Hypothalamus (tissue), 51 donors: Measurements from ENCODE around the gene PNPT1.
"Not testable (repeated sequence)": the region's sequence is repeated elsewhere in the genome, so short reads cannot be mapped to it uniquely, and the experiment has no call there.

Source experiments
- DNase-seq, 51 donors: peaks; one replicate each; lab custom pipeline; 2025; lab: John Stamatoyannopoulos, UW

Gene PNPT1

DNA sequence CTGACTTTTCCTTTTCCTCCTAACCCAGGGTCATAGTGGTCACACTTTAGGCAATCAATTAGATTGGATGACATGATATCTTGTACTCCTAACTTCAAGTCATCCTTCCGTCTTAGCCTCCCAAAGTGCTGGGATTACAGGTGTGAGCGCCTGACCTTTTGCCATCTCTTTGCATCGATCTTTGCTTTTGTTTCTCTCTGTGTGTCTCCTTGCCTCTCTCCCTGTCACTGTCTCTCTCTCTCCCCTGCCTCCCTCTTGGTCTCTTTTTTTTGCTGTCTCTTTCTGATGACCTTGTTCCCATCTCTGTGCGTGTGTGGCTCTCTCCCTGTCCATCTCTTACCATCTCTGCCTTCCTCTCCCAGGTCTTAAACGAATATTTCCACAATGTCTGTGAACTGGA is 904 bp downstream of the PNPT1 start:
- DNase-seq: not testable (repeated sequence)

DNA sequence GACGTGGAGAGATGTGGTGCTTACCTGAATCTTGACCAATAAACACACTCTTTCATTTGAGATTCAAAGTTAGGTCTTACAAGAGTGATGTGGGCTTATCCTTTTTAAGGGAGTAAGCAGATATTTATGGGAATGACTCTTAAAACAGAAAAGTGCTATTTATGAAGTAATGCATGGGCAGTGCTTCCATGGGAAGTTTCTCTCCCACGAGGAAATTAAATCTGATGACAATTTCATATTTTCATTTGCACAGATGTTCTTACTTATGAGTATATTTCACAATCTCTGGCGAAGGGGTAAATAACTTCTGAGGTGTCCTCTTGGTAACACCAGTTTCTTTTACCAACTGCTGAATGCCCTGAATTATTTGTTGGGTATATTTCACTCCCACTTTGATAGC is 21.0 kb downstream of the PNPT1 start:
- DNase-seq: no peak

GRCh38 chr2:55668956-55669355 is 24.7 kb downstream of the PNPT1 start:
- DNase-seq: no peak

- no peak for DNase-seq
Observed at GRCh38 chr2:55653255-55653654, 40.4 kb downstream of the PNPT1 start.

- no peak for DNase-seq
Observed at GRCh38 chr2:55649211-55649610, 44.4 kb downstream of the PNPT1 start.

DNA sequence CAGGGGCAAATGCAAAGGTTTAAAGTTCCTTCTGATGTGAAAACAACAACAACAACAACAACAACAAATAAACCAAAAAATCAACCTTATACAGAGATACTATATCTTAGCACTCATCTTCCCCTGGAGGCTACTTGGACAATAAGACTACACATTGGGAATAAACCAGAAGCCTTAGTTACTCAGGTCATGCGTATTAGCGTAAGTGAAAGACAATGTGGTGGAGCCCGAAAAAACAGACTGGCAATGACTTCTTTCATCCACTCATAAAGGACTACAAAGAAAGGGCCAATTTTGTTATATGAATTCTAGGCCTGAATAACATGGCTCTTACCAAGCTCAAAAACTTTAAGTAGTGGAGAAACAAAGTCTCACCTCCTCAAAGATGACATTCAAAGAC is 56.8 kb downstream of the PNPT1 start:
- no peak for DNase-seq

DNA sequence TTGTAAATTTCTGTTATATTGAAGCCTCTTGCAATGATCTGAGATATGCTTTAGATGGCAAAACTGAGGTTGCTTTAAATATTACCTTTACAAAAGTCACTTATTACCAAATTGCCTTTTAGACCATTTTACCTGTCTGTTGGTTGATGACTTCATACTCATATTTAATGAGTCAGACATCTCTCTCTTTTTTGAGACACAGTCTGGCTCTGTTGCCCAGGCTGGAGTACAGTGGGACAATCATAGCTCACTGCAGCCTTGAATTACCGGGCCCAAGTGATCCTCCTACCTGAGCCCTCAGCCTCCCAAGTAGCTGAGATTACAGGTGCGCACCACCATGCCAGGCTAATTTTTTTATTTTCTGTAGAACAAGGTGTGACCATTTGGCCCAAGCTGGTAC is 64.7 kb downstream of the PNPT1 start:
- no peak for DNase-seq

GRCh38 chr2:55627915-55628314 is 65.7 kb downstream of the PNPT1 start:
- DNase-seq: no peak

- no peak for DNase-seq
Observed at GRCh38 chr2:55621802-55622201, 71.8 kb downstream of the PNPT1 start.

DNA sequence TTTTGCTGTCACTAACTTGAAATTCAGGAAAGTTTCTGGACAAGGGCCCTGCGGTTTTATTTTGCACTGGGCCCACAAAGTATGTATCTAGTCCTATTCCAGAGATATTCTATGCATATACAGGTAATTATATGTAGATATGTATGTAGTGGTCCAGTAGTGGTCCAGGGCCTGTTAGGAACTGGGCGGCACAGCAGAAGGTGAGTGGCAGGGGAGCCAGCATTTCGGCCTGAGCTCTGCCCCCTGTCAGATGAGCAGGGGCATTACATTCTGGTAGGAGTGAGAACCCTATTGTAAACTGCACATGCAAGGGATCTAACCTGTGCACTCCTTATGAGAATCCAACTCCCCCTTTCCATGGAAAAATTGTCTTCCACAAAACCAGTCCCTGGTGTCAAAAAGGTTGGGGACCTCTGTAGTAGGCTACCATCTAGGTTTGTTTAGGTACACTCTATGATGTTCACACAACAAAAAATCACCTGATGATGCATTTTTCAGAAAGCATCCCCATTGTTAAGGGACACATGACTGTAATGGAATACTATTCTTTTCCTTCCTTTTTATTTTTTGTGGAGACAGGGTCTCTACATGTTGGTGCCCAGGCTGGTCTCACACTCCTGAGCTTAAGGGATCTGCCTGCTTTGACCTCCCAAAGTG is 73.4 kb downstream of the PNPT1 start:
- no peak for DNase-seq

GRCh38 chr2:55618275-55619055 is 75.2 kb downstream of the PNPT1 start:
- DNase-seq: peak in 41 of 51 donors; percentile 9 to 84 (median 41)

DNA sequence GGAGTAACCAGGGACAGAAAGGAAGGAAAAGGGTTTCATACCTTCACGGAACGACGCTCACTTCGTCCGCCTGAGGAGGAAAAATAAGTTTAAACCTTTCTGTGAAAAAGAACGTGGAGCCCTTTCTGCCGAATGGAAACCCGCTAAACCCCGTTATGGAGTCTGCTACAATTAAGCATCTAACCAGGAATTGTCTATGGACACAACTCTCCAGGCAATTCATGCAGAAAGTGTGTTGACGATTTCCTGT is 75.7 kb downstream of the PNPT1 start:
- no peak for DNase-seq

GRCh38 chr2:55617175-55618024 is 76.2 kb downstream of the PNPT1 start, which contains the start of gene PPP4R3B:
PPP4R3B (minus strand) TSS chr2:55617622; CDS start chr2:55617285, 337 bp downstream.
- peak; percentile 78 to 99 (median 98) for DNase-seq

DNA sequence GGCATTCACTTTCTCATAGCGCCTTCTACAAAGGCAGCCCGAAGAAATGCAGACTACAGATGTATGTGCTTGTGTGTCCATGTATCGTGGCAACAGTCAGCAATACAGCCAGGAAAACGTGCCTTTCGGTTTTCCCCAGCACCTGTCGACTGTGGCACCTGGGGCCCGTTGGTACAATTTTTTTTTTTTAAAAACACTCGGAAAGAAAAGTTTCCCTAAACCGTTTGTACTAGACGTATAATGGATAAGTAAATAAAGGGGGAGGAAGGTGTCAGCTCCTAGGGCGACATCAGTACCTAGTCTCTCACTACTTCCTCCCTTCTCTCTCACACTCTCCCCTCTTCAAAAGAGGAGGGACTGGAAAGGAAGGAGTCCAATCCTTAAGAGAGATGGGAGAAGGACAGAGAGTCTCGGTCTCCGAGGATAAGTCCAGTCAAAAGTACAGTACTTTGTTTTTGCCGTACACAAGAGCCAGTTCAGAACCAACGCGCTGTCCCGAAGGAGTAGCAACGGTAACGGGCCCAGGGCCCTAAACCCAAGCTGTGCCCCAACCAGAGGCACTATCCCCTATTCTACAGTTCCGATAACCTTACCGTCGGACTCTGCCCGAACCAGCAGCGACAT is 77.0 kb downstream of the PNPT1 start:
- peak in 4 of 51 donors; percentile 27 to 64 (median 45) for DNase-seq

DNA sequence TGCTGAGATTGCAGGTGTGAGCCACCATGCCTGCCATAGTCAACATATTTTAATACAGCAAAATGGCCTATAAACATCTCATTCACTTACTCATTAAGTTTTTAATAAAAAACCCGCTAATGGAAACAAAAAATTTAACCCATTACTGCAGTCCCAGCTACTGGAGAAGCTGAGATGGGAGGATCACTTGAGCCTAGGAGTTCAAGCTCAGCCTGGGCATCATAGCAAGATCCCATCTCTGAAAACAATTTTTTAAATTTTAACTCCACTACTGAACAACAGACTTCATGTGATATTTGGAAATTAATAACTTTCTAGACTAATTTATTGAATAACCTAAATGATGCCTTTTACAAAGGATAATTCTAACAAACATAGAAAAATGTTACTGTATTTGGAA is 81.6 kb downstream of the PNPT1 start:
- DNase-seq: no peak

GRCh38 chr2:55610954-55611743 is 82.5 kb downstream of the PNPT1 start:
- no peak for DNase-seq

DNA sequence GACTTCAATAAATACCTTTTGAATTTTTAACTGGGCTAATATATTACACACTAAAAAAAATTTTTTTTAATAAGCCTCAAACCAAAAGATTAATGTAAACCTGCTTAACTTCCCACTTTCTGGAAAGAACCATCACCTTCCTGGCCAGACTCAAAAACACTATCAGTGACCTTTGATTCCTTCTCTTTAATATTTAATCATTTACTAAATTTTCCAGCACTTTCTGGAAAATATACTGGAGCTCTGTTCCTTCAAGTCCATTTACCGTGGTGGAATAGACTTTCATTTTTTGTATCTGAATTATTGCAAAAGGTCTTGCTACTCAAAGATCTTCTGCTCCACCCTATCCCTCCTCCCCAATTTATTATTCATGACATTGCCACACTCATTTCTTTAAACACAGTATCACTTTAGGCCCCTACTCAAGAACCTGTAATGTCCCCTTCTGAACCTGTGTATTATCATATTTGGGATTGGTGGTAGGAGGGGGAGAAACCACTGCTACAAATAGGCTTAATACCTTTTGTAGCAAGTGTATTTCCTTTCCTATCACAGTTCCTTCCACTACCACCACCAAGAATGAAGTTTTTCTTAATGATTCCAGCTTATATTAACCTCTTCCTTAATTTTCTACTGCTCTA is 83.6 kb downstream of the PNPT1 start:
- DNase-seq: no peak

- no peak for DNase-seq
Observed at GRCh38 chr2:55609193-55609794, 84.3 kb downstream of the PNPT1 start.

DNA sequence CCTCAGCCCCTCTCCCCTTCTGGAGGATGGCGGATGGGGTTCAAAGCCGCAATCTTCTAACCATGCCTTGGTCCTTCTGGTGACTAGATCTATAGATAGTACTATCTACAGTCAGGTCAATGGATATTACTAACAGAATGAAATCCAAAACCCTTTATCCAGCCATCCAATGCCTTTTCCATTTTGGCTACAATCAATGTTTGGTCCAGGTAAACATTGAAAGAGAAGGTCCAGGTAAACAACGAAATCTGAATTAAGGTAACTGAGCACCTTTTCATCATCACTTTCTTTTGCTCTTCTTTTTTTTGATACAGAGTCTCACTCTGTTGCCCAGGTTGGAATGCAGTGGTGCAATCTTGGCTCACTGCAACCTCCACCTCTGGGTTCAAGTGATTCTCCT is 85.9 kb downstream of the PNPT1 start:
- no peak for DNase-seq
